Measurements from ENCODE around the gene PRKG1. TPM values are rescaled to one million over a fixed set of nuclear protein-coding genes. Genes with fewer than 3 reads are reported as not detected.

PRKG1 gene
- total and polyA plus RNA-seq, 7 experiments from 2014 or later = 0.19 TPM; not detected in 6

- POLR2A ChIA-PET = interaction anchor here (0.5 kb wide), 1 partner anchor 17 kb away, joined by 3 read pairs; no protein-coding TSS in a partner anchor
- no peaks in the 10 kb centered on the region for H3K9me3 ChIP-seq (ENCODE audit: control insufficient read depth in 2 of 3, low read length in 3 of 3)
- ATAC-seq (no peak), DNase-seq (no peak)
- H3K36me3 Mint-ChIP-seq = no peaks in the 10 kb centered on the region
- no peak overlapping the region for H3K27ac ChIP-seq (ENCODE audit: low read depth, low read length)
- intact Hi-C loops (cut with micrococcal nuclease) = no loop called here
- H3K36me3 ChIP-seq (ENCODE audit: control insufficient read depth in 2 of 3, insufficient read depth in 3 of 3, low read length in 3 of 3) = no peaks in the 10 kb centered on the region
- H3K27me3 Mint-ChIP-seq = peaks cover 0 to 9% (median 0%) of the 10 kb centered on the region in 5 donors
- H3K4me3 ChIP-seq (ENCODE audit: low read length) = no peak overlapping the region
- no peaks in the 10 kb centered on the region for H3K4me1 Mint-ChIP-seq
- no peaks in the 10 kb centered on the region for H3K4me1 ChIP-seq (ENCODE audit: control insufficient read depth in 2 of 2, insufficient read depth in 2 of 2, low read length in 2 of 2)
- H3K9me3 Mint-ChIP-seq = peaks cover 0 to 12% (median 5%) of the 10 kb centered on the region in 11 donors
- H3K27ac Mint-ChIP-seq = no peak overlapping the region
- CTCF ChIA-PET = no interaction called here
- no peak overlapping the region for H3K4me3 Mint-ChIP-seq
- H3K27me3 ChIP-seq (ENCODE audit: control insufficient read depth in 2 of 2, insufficient read depth in 2 of 2, low read length in 2 of 2) = no peaks in the 10 kb centered on the region
These were observed 1205.3 kb downstream of the PRKG1 start for GRCh38 chr10:52279546-52279945.

GRCh38 chr10:52280051-52280450 lies 1205.8 kb downstream of the PRKG1 start:
- H3K27ac Mint-ChIP-seq = no peak overlapping the region
- no peak for ATAC-seq
- H3K27me3 ChIP-seq (ENCODE audit: control insufficient read depth in 2 of 2, insufficient read depth in 2 of 2, low read length in 2 of 2) = no peaks in the 10 kb centered on the region
- no peaks in the 10 kb centered on the region for H3K9me3 ChIP-seq (ENCODE audit: control insufficient read depth in 2 of 3, low read length in 3 of 3)
- H3K9me3 Mint-ChIP-seq = peaks cover 0 to 12% (median 5%) of the 10 kb centered on the region in 11 donors
- H3K4me1 Mint-ChIP-seq = no peaks in the 10 kb centered on the region
- no peaks in the 10 kb centered on the region for H3K4me1 ChIP-seq (ENCODE audit: control insufficient read depth in 2 of 2, insufficient read depth in 2 of 2, low read length in 2 of 2)
- no peak overlapping the region for H3K4me3 Mint-ChIP-seq
- H3K4me3 ChIP-seq (ENCODE audit: low read length) = no peak overlapping the region
- POLR2A ChIA-PET = interaction anchor here (0.5 kb wide), 1 partner anchor 17 kb away, joined by 3 read pairs; no protein-coding TSS in a partner anchor
- DNase-seq = no peak
- intact Hi-C loops (cut with micrococcal nuclease) = no loop called here
- no peaks in the 10 kb centered on the region for H3K36me3 ChIP-seq (ENCODE audit: control insufficient read depth in 2 of 3, insufficient read depth in 3 of 3, low read length in 3 of 3)
- H3K36me3 Mint-ChIP-seq = no peaks in the 10 kb centered on the region
- CTCF ChIA-PET = no interaction called here
- no peak overlapping the region for H3K27ac ChIP-seq (ENCODE audit: low read depth, low read length)
- peaks cover 0 to 5% (median 0%) of the 10 kb centered on the region in 5 donors for H3K27me3 Mint-ChIP-seq

- CTCF ChIA-PET = no interaction called here
- H3K4me1 Mint-ChIP-seq = no peaks in the 10 kb centered on the region
- peaks cover 0 to 5% (median 0%) of the 10 kb centered on the region in 5 donors for H3K27me3 Mint-ChIP-seq
- H3K27me3 ChIP-seq (ENCODE audit: control insufficient read depth in 2 of 2, insufficient read depth in 2 of 2, low read length in 2 of 2) = no peaks in the 10 kb centered on the region
- no peak overlapping the region for H3K27ac Mint-ChIP-seq
- no peaks in the 10 kb centered on the region for H3K4me1 ChIP-seq (ENCODE audit: control insufficient read depth in 2 of 2, insufficient read depth in 2 of 2, low read length in 2 of 2)
- no peaks in the 10 kb centered on the region for H3K36me3 Mint-ChIP-seq
- DNase-seq (no peak), ATAC-seq (no peak)
- H3K27ac ChIP-seq (ENCODE audit: low read depth, low read length) = no peak overlapping the region
- peaks cover 0 to 4% (median 0%) of the 10 kb centered on the region in 11 donors for H3K9me3 Mint-ChIP-seq
- POLR2A ChIA-PET = no interaction called here
- intact Hi-C loops (cut with micrococcal nuclease) = no loop called here
- H3K36me3 ChIP-seq (ENCODE audit: control insufficient read depth in 2 of 3, insufficient read depth in 3 of 3, low read length in 3 of 3) = no peaks in the 10 kb centered on the region
- no peak overlapping the region for H3K4me3 ChIP-seq (ENCODE audit: low read length)
- no peaks in the 10 kb centered on the region for H3K9me3 ChIP-seq (ENCODE audit: control insufficient read depth in 2 of 3, low read length in 3 of 3)
- no peak overlapping the region for H3K4me3 Mint-ChIP-seq
These were observed 1208.9 kb downstream of the PRKG1 start for GRCh38 chr10:52283174-52283573.

- H3K9me3 ChIP-seq (ENCODE audit: control insufficient read depth in 2 of 3, low read length in 3 of 3) = no peaks in the 10 kb centered on the region
- no peak overlapping the region for H3K27ac Mint-ChIP-seq
- intact Hi-C loops (cut with micrococcal nuclease) = no loop called here
- H3K4me3 Mint-ChIP-seq = no peak overlapping the region
- H3K36me3 ChIP-seq (ENCODE audit: control insufficient read depth in 2 of 3, insufficient read depth in 3 of 3, low read length in 3 of 3) = no peaks in the 10 kb centered on the region
- H3K36me3 Mint-ChIP-seq = no peaks in the 10 kb centered on the region
- ChIA-PET CTCF (no interaction called here), POLR2A (no interaction called here)
- H3K4me3 ChIP-seq (ENCODE audit: low read length) = no peak overlapping the region
- peaks cover 0 to 1% (median 0%) of the 10 kb centered on the region in 11 donors for H3K9me3 Mint-ChIP-seq
- no peak overlapping the region for H3K27ac ChIP-seq (ENCODE audit: low read depth, low read length)
- no peaks in the 10 kb centered on the region for H3K4me1 Mint-ChIP-seq
- no peak for ATAC-seq
- H3K27me3 ChIP-seq (ENCODE audit: control insufficient read depth in 2 of 2, insufficient read depth in 2 of 2, low read length in 2 of 2) = no peaks in the 10 kb centered on the region
- DNase-seq = no peak
- H3K27me3 Mint-ChIP-seq = peaks cover 0 to 5% (median 0%) of the 10 kb centered on the region in 5 donors
- no peaks in the 10 kb centered on the region for H3K4me1 ChIP-seq (ENCODE audit: control insufficient read depth in 2 of 2, insufficient read depth in 2 of 2, low read length in 2 of 2)
These were observed 1210.2 kb downstream of the PRKG1 start for GRCh38 chr10:52284416-52285013.

- intact Hi-C loops (cut with micrococcal nuclease) = no loop called here
- no peaks in the 10 kb centered on the region for H3K27me3 ChIP-seq (ENCODE audit: control insufficient read depth in 2 of 2, insufficient read depth in 2 of 2, low read length in 2 of 2)
- no peaks in the 10 kb centered on the region for H3K9me3 ChIP-seq (ENCODE audit: control insufficient read depth in 2 of 3, low read length in 3 of 3)
- Mint-ChIP-seq H3K27me3 (peaks cover 0 to 2% (median 0%) of the 10 kb centered on the region in 5 donors), H3K27ac (no peak overlapping the region), H3K36me3 (no peaks in the 10 kb centered on the region), H3K4me1 (no peaks in the 10 kb centered on the region), H3K4me3 (no peak overlapping the region), H3K9me3 (no peaks in the 10 kb centered on the region)
- POLR2A ChIA-PET = no interaction called here
- H3K4me3 ChIP-seq (ENCODE audit: low read length) = no peak overlapping the region
- H3K4me1 ChIP-seq (ENCODE audit: control insufficient read depth in 2 of 2, insufficient read depth in 2 of 2, low read length in 2 of 2) = no peaks in the 10 kb centered on the region
- ATAC-seq (no peak), DNase-seq (no peak)
- no peaks in the 10 kb centered on the region for H3K36me3 ChIP-seq (ENCODE audit: control insufficient read depth in 2 of 3, insufficient read depth in 3 of 3, low read length in 3 of 3)
- no peak overlapping the region for H3K27ac ChIP-seq (ENCODE audit: low read depth, low read length)
- CTCF ChIA-PET = no interaction called here
These were observed 1213.6 kb downstream of the PRKG1 start for GRCh38 chr10:52287866-52288265.

- no peak overlapping the region for H3K27ac ChIP-seq (ENCODE audit: low read depth, low read length)
- H3K4me1 ChIP-seq (ENCODE audit: control insufficient read depth in 2 of 2, insufficient read depth in 2 of 2, low read length in 2 of 2) = no peaks in the 10 kb centered on the region
- ATAC-seq (no peak), DNase-seq (no peak)
- Mint-ChIP-seq H3K9me3 (peaks cover 0 to 10% (median 0%) of the 10 kb centered on the region in 11 donors), H3K27ac (no peak overlapping the region), H3K27me3 (peaks cover 0 to 8% (median 0%) of the 10 kb centered on the region in 5 donors), H3K4me3 (no peak overlapping the region), H3K4me1 (no peaks in the 10 kb centered on the region), H3K36me3 (no peaks in the 10 kb centered on the region)
- no peaks in the 10 kb centered on the region for H3K36me3 ChIP-seq (ENCODE audit: control insufficient read depth in 2 of 3, insufficient read depth in 3 of 3, low read length in 3 of 3)
- H3K4me3 ChIP-seq (ENCODE audit: low read length) = no peak overlapping the region
- H3K9me3 ChIP-seq (ENCODE audit: control insufficient read depth in 2 of 3, low read length in 3 of 3) = no peaks in the 10 kb centered on the region
- ChIA-PET CTCF (no interaction called here), POLR2A (no interaction called here)
- intact Hi-C loops (cut with micrococcal nuclease) = no loop called here
- H3K27me3 ChIP-seq (ENCODE audit: control insufficient read depth in 2 of 2, insufficient read depth in 2 of 2, low read length in 2 of 2) = no peaks in the 10 kb centered on the region
These were observed 1223.5 kb downstream of the PRKG1 start for GRCh38 chr10:52297747-52298146.

GRCh38 chr10:52300599-52301277 lies 1226.5 kb downstream of the PRKG1 start:
- Histone ChIP-seq H3K4me3 (ENCODE audit: low read length) (no peak overlapping the region), H3K4me1 (ENCODE audit: control insufficient read depth in 2 of 2, insufficient read depth in 2 of 2, low read length in 2 of 2) (no peaks in the 10 kb centered on the region), H3K27me3 (ENCODE audit: control insufficient read depth in 2 of 2, insufficient read depth in 2 of 2, low read length in 2 of 2) (no peaks in the 10 kb centered on the region), H3K9me3 (ENCODE audit: control insufficient read depth in 2 of 3, low read length in 3 of 3) (no peaks in the 10 kb centered on the region), H3K36me3 (ENCODE audit: control insufficient read depth in 2 of 3, insufficient read depth in 3 of 3, low read length in 3 of 3) (no peaks in the 10 kb centered on the region), H3K27ac (ENCODE audit: low read depth, low read length) (no peak overlapping the region)
- POLR2A ChIA-PET = no interaction called here
- Mint-ChIP-seq H3K27ac (no peak overlapping the region), H3K9me3 (peaks cover 0 to 10% (median 0%) of the 10 kb centered on the region in 11 donors), H3K36me3 (no peaks in the 10 kb centered on the region), H3K27me3 (peaks cover 0 to 12% (median 0%) of the 10 kb centered on the region in 5 donors), H3K4me1 (no peaks in the 10 kb centered on the region), H3K4me3 (no peak overlapping the region)
- CTCF ChIA-PET = no interaction called here
- ATAC-seq (no peak), DNase-seq (no peak)
- intact Hi-C loops (cut with micrococcal nuclease) = no loop called here

Data from naive thymus-derived CD4-positive, alpha-beta T cell (primary cell).